Prostate gland (tissue), 2 donors: ENCODE results near the gene SH3PXD2A. TPM values are rescaled to one million over a fixed set of nuclear protein-coding genes. Genes with fewer than 3 reads are reported as not detected.

Experiments used
- DNase-seq: peaks from one replicate; pipeline ENCODE4 v3.0.0-alpha.2; 2019; ENCODE audit warnings: low spot score
- H3K27ac ChIP-seq, 2 donors: fragments of 200-600 bp; sonication (generic); 2 replicates each; pipeline ENCODE4 v1.5.1; 2017 to 2019
- H3K27me3 ChIP-seq: fragments of 200-600 bp; sonication (generic); replicated peaks from 2 replicates; pipeline ENCODE4 v1.5.1; 2019; ENCODE audit not compliant: insufficient read depth
- H3K36me3 ChIP-seq, 2 donors: fragments of 200-600 bp; sonication (generic); 1 replicate in 1 of 2; 2 replicates in 1 of 2; pipeline versions ENCODE4 v1.5.1 to v1.8.1; 2017 to 2019
- H3K4me1 ChIP-seq: fragments of 200-600 bp; sonication (generic); replicated peaks from 2 replicates; pipeline ENCODE4 v1.5.1; 2019
- H3K4me3 ChIP-seq, 2 donors: fragments of 200-600 bp; sonication (generic); 2 replicates each; pipeline ENCODE4 v1.5.1; 2017 to 2019
- H3K9me3 ChIP-seq: fragments of 200-600 bp; sonication (generic); 2 replicates; pipeline ENCODE4 v1.5.1; 2017
- CTCF ChIP-seq, 4 experiments: fragments of 200-600 bp in 2 of 4; fragments of 450-650 bp in 2 of 4; sonication (generic) in 2 of 4; IDR thresholded peaks; 1 replicate in 3 of 4; 2 replicates in 1 of 4; pipeline ENCODE4 v1.5.1; 2016 to 2019; ENCODE audit warnings: antibody characterized with exemption in 4 of 4, mild to moderate bottlenecking in 2 of 4, moderate library complexity in 2 of 4
- POLR2A ChIP-seq: fragments of 450-650 bp; IDR thresholded peaks from one replicate; pipeline ENCODE4 v1.6.1; 2016; ENCODE audit warnings: antibody characterized with exemption, mild to moderate bottlenecking
- POLR2AphosphoS5 ChIP-seq: sonication (generic); formaldehyde crosslinking; IDR thresholded peaks from one replicate; pipeline ENCODE4 v1.6.1; 2017; ENCODE audit warnings: antibody characterized with exemption
- WGBS: methylation state at CpG from one replicate; pipeline ENCODE4 v1.1.5; 2018; 5-methylcytosine and 5-hydroxymethylcytosine counted together
- intact Hi-C: fragments of 100-400 bp; cut with DNase I; formaldehyde crosslinking; loops from one replicate; pipeline ENCODE4 v1.14.2; 2022
- total RNA-seq, 2 donors: library from RNA; depleted of rRNA; stranded (reverse); fragments of >200 nt; gene quantifications; one replicate each; pipeline ENCODE4 v1.1.0, GENCODE V29; 2016

The SH3PXD2A gene
- total RNA-seq, 2 donors from 2014 or later = 14.2 to 26.4 TPM

- TF ChIP-seq POLR2AphosphoS5 = no peak
- TF ChIP-seq POLR2A = no peak
- no peak for TF ChIP-seq CTCF (IDR thresholded peaks at IDR 0.05)
- DNase-seq = no peak
- no peak overlapping the region for H3K4me3 ChIP-seq
- H3K27me3 ChIP-seq = no peaks in the 10 kb centered on the region
- peaks cover 3% of the 10 kb centered on the region for H3K4me1 ChIP-seq
- intact Hi-C loops = no loop called here
- no peak overlapping the region for H3K27ac ChIP-seq
- H3K36me3 ChIP-seq = no peaks in the 10 kb centered on the region
- 63% methylated on average over 8 of the region's 8 CpGs for WGBS
- no peaks in the 10 kb centered on the region for H3K9me3 ChIP-seq
Observed at GRCh38 chr10:103667356-103667755, 188.0 kb downstream of the SH3PXD2A start.

GRCh38 chr10:103666762-103667150, 188.6 kb downstream of the SH3PXD2A start:
- 89% methylated on average over 4 of the region's 4 CpGs for WGBS
- H3K9me3 ChIP-seq = no peaks in the 10 kb centered on the region

GRCh38 chr10:103666087-103666761, 189.2 kb downstream of the SH3PXD2A start:
- Histone ChIP-seq H3K9me3 (no peaks in the 10 kb centered on the region), H3K27ac (no peak overlapping the region), H3K36me3 (no peaks in the 10 kb centered on the region), H3K27me3 (no peaks in the 10 kb centered on the region), H3K4me1 (peaks cover 3% of the 10 kb centered on the region), H3K4me3 (no peak overlapping the region)
- no peak for DNase-seq
- TF ChIP-seq POLR2A (no peak), CTCF (IDR thresholded peaks at IDR 0.05) (peak in 1 of 4 experiments; percentile 30)
- intact Hi-C loops = no loop called here
- 89% methylated on average over 9 of the region's 9 CpGs for WGBS

More at GRCh38 chr10:103666762-103667150, 188.6 kb downstream of the SH3PXD2A start:
- TF ChIP-seq CTCF (IDR thresholded peaks at IDR 0.05) (no peak), POLR2AphosphoS5 (no peak)
- H3K27ac ChIP-seq = no peak overlapping the region
- no peak overlapping the region for H3K4me3 ChIP-seq
- DNase-seq = no peak
- intact Hi-C loops = no loop called here
- no peaks in the 10 kb centered on the region for H3K27me3 ChIP-seq
- no peaks in the 10 kb centered on the region for H3K36me3 ChIP-seq
- H3K4me1 ChIP-seq = peaks cover 3% of the 10 kb centered on the region

- no peaks in the 10 kb centered on the region for H3K27me3 ChIP-seq
- H3K27ac ChIP-seq = peak overlapping the region in 1 of 2 donors; percentile 26
- H3K4me1 ChIP-seq = peaks cover 3% of the 10 kb centered on the region
- DNase-seq = no peak
- no peak for TF ChIP-seq CTCF (IDR thresholded peaks at IDR 0.05)
- no peak for TF ChIP-seq POLR2A
- no peak for TF ChIP-seq POLR2AphosphoS5
- intact Hi-C loops = no loop called here
- WGBS = 46% methylated on average over 9 of the region's 9 CpGs
- no peak overlapping the region for H3K4me3 ChIP-seq
- no peaks in the 10 kb centered on the region for H3K36me3 ChIP-seq
- no peaks in the 10 kb centered on the region for H3K9me3 ChIP-seq
Observed at GRCh38 chr10:103665162-103665889, 190.1 kb downstream of the SH3PXD2A start.

GRCh38 chr10:103663802-103664201, 191.6 kb downstream of the SH3PXD2A start:
- Histone ChIP-seq H3K27ac (peak overlapping the region; percentile 28 to 37), H3K36me3 (no peaks in the 10 kb centered on the region)
- DNase-seq = peak; percentile 63

More at GRCh38 chr10:103663802-103664201, 191.6 kb downstream of the SH3PXD2A start:
- Histone ChIP-seq H3K9me3 (no peaks in the 10 kb centered on the region), H3K4me1 (peaks cover 3% of the 10 kb centered on the region), H3K27me3 (no peaks in the 10 kb centered on the region), H3K4me3 (no peak overlapping the region)
- 28% methylated on average over 13 of the region's 13 CpGs for WGBS
- intact Hi-C loops = no loop called here
- peak; percentile 65 for TF ChIP-seq POLR2AphosphoS5
- no peak for TF ChIP-seq POLR2A
- TF ChIP-seq CTCF (IDR thresholded peaks at IDR 0.05) = peak in 1 of 4 experiments; percentile 19
